ENCODE results near the gene DALRD3.

DALRD3 gene

GRCh38 chr3:48966876-48967361 lies 51.5 kb downstream of the DALRD3 start:
- no peak for TF ChIP-seq ZFX (IDR thresholded peaks at IDR 0.05)
- TF ChIP-seq CTCF (conservative IDR thresholded peaks at IDR 0.05) = no peak
- H3K27ac ChIP-seq = no peak overlapping the region

- H3K27ac ChIP-seq = no peak overlapping the region
These were observed 52.0 kb downstream of the DALRD3 start for GRCh38 chr3:48966367-48966766.

More at GRCh38 chr3:48966367-48966766, 52.0 kb downstream of the DALRD3 start:
- no peak for TF ChIP-seq ZFX (IDR thresholded peaks at IDR 0.05)
- TF ChIP-seq CTCF (conservative IDR thresholded peaks at IDR 0.05) = no peak
